ENCODE results near the gene SF1.

The SF1 gene

DNA sequence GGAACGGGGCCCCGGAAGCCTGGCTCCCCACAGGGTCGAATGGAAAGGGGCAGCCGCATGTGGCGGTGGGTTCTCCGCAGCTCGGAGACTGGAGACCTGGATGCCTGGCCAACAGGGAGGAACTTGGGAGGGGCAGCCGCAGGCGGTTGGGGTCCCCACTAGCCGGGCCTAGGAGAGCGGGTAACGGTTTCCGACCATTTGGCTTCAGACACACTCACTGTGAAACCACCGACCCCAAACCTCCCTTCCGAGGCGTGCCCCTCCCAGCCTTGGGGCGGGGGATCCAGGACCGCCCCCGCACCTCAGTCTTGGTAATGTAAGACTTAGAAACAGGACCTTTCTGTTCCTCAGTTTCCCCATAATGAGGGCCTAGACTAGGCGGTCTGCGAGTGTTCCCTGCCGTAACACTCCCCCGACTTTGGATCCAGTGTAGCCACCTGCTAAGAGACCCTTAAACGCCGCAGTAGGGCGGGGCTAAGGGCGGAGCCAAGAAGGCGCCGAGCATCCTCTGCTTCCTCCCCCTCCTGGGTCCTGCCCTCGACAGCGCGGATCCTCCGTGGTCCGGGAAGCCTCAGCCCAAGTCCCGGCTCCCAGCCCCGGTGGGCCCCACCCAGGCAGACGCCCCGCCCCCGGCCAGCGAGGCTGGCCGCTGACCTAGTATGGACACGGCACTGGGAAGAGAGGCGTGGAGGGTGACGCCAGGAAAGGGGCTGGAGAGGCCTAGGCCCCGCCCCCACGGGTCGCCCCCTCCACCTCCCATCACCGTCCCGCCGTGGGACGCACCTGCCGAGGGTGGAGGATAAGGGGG is 32.6 kb downstream of the SF1 start:
- DNase-seq (ENCODE audit: low read depth), result no peak

DNA sequence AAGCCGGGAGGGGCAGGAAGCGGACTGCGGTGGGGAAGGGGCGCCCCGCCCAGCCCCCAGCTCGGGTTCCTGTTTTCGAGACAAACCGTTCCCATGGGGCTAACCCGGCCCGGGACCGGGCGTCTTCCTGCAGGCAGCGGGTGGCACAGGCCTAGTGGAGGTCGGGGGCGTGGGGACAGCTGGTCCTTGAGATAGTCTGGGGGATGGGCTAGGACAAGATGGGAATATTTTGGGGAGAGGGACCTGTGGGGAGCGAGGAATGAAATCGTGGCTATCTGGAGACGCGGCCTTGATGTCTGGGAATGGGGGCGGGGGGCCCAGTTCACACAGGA is 33.2 kb downstream of the SF1 start:
- DNase-seq (ENCODE audit: low read depth), result no peak

DNA sequence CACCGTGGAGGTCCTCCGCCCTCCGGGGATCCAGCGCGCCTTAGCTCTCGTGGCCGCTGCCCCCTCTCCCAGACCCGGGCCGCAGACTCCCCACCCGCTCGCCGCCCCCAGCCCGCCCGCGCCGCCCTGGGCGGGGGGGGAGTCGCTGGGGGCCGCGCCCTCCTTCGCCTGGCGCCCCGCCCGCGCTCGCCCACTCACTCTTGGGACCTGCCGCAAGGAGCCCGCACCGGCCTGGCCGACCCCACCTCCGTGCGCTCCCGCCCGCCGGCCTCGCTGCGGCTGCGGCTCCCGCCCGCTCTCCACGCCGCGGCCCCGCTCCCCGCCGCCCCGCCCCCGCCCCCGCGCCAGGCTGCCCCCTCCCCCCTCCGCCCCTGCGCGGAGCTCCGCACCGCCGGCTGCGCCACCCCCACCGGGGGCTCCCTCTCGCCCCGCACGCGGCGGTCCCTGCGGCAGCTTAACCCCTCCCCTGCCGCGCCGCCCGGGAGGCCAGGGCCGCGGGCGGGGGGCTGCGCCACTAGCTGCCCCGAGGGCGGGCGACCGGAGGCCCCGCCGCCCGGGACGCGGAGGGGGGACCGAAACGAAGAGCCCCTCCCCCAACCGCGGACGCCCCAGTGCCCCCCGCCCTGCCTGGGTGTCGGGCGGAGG is 33.7 kb downstream of the SF1 start:
- no peak for DNase-seq (ENCODE audit: low read depth)

DNA sequence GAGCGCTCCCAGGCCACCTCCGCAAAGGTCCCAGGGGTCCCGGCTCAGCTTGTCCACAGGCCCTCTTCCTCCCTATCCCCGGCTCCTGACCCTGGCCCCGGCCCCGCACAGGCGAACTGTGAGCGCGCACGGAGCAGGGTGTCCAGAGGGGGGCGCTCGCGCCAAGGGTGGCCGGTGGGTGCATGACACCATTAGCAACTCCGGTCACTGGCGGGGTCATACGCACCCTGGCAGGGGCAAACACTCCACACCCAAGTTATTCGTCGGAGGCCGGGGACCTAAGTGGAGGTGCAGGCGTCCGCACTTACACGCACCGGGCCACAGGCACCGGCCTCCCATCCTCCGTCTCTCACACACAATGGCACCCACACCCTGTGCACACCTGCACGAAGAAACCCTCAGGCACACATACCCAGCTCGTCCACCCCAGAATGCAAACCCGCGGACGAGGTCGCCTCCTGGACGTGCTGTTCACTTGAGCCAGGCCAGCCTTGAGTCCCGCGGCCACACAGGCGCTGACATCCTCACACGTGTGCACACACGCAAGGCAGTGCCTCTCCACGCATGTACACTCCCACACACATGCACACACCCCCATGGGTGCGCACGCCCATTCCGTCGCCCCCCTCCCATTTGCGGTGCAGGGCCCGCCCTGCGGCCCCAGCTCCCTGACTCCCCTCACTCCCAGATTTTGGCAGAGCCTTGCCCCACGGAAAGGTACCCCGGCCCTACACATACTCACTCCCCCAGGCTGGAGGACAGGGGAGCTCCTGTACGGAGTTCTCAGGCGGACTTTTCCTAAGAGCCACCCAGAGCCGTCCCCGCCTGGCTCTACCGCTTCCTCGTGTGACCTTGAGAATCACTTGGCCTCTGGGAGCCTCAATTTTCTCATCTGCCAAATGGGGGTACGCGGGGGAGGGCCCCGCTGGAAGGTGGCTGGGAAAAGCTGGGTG is 34.5 kb downstream of the SF1 start, which contains the start of gene RASGRP2:
Gene RASGRP2 (minus strand): TSS at position 552 of the 953 bp plus-strand sequence. CDS start 1,276 bp downstream, outside the sequence.
- no peak for DNase-seq (ENCODE audit: low read depth)

DNA sequence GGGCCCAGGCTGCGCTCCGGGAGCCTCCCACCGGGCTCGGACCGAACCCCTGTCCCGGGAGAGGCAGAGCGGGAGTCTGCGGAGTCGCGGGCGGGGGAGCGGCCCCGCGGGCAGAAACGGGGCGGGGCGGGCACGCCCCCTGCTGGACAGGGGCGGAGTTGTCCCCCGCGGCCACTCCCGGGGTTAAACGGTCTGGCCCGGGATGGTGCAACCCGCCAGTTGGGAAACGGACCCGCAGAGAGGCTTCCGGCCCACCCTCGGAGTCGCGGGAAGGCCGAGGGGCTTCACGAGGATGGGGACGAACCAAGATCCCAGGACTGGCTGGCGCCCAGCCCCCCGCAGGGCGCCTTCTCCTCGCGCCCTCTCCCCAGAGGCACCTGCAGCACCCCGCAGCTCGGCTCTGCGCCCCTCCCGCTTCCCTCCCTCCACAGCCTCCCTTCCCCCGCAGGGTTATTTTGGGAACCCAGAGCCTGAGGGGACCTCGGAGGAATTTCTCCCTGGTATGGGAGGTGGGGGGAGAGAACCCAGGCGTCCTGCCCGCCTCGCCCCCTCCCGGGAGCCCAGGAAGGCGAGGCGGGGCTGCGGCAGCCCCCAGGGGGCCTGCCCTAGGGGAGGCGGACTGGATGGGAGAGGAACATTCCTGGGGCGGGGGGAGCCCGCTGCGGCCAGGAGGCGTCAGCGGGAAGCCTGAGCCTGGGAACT is 35.3 kb downstream of the SF1 start:
- DNase-seq (ENCODE audit: low read depth), result no peak

DNA sequence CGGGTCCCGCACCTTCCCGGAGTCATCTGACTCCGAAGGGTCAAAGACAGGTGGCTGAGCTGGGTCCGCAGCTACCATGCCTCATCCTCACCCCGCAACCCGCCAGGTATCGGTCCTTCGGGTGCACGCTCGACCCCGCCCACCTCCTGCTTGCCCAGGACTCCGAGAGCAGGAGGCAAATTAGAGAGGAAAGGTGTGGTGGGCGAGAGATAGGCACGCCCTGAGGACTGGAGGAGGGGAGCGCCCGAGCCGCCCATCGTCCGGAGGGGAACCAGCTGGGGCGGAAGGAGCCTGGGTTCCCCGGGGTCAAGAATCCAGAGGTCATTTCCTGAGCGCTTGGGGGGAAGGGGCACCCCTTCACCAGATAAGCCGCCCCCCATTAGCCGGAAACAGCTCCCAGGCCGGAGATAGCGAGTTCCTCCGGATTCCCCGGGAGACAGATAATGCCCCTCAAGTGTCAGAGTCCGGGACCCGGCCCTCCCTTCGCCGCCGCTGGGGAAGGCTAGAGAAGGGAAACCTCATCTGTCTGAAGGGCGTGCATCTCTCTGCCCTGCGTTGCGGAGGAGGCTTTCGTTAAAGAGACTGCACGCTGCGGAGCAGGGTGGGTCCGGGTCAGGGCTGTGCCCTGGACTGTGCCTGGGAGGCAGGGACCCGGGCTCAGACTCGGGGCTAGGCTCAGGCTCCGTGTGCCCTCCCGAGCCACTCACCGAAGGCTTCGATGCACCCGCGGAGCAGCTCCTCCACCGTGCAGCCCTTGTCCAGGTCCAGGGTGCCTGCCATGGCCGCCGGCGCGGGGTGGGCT is 36.1 kb downstream of the SF1 start:
- no peak for DNase-seq (ENCODE audit: low read depth)

DNA sequence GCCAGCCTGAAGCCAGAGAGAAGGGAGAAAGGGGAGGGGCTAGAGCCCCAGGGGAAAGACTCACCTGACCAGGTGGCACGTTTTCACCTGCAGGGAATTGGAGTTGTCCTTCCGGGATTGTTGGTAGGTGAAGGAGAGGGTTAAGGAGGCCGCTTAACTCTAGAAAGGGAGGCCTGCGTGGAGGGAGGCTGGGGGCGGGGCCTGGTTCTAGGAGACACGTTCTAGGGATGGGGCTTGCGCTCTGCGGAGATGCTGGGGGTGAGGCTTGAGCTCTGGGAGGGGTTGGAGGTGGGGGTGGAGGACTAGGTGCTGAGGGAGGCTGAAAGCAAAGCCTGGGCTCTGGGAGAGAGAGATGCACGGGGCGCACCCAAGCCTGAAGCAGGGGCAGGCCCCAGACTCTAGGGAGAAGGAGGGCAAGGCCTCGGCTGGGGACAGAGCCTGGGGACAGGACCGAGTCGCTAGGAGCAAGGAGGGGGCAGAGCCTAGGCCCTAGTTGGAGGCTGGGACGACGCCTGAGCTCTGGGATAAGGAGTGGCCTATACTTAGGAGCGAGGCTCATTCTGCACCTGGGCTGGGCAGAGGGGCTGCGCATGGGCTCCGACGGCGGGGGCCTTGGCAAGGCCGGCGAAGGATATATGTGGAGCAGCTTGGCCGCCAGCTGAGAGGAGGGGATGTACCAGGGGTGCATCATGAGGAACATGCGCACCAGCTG is 36.8 kb downstream of the SF1 start:
- DNase-seq (ENCODE audit: low read depth), result no peak

DNA sequence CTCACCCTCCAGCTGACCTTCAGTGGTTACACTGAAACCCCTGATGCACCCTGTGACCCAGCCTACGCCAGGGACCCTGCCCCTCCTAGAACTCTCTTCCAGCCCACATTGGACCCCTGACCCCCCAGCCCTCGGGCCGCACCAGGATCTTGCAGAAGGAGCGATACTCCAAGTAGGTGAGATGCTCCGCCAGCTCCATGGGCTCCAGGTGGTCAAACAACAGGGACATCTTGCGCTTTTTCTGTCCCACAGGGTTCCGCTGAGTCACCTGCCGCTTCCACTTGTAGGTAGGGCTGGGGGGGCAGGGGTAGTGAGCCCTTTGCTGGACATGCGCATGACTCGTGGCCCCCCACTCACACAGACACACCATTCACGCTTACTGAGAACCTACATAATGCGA is 38.5 kb downstream of the SF1 start:
- no peak for DNase-seq (ENCODE audit: low read depth)

DNA sequence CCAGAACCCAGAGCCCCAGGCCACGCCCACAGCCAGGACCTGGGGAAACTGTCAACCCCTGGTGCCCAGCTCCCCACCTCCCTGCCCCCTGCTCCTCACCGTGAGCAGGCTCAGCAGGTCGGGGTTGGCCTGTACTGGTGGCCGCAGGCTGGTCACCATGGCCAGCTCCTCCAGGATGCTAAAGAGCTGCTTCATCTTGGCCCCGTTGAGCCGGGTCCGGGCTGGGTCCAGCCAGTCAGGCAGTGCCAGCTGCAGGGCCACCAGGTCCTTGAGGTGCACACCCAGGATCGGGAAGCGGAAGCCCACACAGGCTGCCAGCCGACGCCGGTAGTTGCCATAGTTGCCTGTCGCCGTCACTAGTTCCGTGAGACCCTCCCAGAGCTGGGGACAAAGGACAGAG is 41.7 kb downstream of the SF1 start:
- no peak for DNase-seq (ENCODE audit: low read depth)

DNA sequence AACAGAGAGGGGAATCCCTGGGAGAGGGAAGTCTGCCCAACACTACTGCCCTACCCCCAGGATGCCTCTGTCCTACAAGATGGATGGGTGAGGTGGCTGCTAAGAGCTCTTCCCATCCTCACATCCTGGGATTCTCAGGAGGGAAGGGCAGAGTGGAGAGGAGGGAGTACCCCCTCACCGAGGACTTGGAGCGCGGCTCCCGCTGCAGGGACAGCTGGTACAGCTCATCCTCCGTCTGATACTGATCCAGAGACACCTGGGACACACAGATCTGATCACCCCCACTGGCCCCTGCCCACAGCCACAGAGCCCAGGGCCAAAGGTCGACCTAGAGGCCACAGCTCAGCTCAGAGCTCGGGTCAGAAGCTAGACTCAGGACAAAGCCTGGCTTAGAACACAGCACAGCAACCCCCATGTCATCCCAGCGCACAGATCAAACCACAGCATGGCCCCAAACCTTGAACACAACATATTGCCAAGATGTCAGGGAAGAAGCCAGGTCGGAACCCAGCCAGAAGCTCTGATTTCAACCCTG is 42.5 kb downstream of the SF1 start:
- no peak for DNase-seq (ENCODE audit: low read depth)

DNA sequence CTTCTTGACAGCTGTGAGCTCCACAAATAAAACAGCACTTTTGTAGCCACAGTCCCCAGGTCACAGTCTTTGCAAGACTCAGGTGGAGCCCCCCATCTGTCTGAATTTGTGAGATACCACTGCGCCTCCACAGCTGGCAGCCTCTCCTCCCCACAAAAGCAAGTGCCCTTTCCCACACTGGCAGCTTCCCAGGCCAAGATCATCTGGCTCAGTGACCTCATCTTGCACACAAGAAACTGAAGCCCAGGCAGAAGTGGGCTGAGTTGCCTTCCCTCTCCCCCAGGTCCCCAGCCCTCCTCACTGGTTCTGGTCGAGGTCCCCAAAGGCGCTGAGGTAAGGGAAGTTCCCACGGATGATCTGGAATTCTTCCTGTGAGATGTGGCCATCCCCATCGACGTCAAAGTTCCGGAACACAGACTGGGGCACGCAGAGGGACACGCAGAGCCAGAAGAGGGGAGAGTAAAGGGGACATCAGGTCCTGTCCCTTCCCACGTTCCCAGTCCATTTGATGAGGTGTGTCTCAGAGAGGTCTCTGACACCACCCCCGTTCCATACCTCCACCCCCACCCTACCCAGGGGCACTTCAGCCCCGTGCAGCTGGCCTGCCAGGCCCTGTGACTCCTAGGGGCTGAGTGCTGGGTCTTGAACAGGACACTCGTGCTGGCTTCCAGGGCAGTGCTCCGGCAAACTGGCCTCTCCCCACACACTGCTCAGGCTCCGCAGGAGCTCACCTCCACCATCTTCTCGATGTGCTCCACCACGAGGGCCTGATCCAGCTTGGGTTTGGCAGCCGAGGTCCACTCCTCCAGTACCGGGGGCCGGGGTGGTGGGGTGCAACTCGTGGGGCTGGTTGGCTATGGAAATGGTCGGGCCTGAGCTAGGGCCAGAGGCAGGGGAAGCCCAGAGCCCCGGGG is 43.3 kb downstream of the SF1 start:
- DNase-seq (ENCODE audit: low read depth), result no peak

DNA sequence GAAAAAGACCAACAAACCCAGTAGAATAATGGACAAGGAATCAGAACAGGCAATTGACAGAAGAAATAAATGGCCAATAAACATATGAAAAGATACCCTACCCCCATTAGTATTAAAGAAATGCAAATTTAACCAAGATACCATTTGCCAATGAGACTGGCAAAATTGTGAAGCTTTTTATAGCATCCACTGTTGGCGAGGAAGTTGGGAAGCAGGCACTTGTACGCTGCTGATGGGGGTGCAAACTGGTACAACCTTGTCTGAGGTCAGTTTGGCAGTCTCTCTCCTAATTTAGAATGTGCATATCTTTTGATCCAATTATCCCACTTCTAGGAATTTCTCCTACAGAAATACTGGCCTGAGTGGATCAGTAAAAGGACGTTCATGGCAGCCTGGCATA is 46.7 kb downstream of the SF1 start:
- no peak for DNase-seq (ENCODE audit: low read depth)

DNA sequence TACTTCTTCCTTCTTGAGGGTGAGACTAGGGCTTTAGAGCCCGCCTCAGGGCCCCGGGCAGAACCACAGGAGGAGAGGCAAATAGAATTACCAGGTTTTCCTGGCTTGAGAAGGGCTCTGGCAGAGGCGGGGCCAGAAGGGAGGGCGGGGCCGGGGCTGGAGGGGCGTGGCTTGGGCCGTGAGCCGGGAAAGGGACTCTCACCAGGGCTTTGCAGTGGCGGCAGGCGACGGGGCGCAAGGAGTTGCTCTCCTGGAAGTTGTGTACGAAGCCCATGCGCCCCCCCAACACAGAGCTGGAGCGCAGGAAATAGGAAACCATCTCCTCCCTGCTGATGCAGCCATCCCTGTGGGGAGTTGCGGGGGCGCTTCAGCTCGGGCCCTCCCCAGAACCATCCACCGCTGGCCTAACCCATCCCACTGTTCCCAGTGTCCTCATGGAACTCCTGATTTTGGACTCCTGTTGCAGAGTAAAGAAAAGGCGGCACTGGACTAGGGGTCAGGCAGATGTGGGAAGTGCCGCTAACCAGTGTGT is 48.4 kb downstream of the SF1 start:
- DNase-seq (ENCODE audit: low read depth), result no peak

DNA sequence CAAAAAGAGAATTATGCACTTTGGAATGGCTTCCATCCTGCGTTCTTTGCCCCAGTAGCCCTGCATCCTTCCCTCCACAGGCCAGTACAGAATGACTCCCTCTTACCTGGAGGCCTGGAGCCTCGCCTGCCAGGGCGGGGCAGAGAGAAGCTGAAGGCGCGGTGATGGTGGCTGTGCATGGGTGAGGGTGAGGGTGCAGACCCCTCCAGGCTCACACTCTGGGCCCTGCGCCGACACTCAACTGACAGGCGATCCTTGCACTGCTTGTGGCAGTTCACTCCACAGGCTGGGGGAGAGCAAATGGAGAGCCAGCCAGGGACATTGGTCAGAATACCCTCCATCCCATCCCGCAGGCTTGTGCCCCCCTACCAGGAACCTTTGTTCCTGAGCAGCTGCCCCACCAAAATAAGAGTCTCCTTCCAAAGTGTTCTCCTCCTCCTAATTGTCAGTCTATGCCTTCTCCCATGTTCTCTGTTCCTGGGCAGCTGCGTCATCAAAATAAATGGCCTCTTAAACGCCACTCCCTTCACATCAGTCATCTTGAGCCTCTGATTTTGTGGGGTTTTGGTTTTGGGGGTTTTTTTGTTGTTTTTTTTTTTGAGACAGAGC is 49.5 kb downstream of the SF1 start:
- DNase-seq (ENCODE audit: low read depth), result no peak

DNA sequence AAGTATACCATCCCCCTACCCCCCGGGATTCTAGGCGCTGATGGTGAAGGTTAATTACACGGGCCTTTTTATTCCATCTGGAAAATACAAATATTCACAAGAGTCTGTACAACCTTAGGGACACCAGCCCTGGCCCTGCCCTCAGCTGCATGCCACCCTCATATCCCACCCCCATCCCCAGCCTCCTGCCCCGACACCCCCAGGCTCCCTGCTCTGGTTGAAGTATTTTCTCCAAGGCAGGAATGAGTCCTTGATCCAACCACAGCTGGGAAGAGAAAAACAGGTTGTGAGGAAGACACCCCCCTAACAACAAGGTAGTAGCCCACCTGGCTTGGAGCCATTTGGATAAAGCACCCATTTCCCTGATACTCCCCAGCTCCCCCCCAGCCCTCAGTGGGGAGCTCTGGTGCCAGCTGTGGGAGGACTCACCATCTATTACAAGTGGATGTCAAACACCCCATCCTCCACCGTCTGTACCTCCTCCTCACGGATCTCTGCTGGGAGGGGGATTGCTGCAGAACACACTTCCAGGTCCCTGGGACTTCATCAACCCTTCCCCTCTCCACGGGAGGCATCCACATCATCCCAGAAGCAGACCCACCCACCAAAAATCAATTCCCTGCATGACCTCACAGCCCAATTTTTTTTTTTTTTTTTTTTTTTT is 51.3 kb downstream of the SF1 start:
- DNase-seq (ENCODE audit: low read depth), result no peak

DNA sequence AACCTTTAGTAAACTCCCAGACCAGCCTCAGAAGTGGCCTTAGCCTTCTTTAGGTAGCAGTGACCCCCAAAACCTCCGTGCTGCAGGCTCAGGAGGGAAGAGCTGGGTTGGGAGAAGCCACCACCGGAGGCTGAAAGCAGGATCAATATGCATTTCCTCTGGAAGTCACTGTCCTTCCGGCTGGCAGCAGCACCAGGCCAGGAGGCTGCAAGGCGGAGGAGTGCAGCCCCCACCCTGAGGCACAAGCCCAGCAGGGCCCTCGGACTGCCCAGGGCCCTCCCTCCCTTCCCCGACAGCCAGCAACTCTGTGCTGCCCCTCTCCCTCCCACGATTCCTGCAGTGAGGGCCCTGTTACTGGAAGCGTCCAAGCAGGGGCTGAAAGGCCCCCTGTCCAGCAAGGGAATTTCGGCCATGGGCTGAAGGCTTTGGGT is 52.1 kb downstream of the SF1 start:
- DNase-seq (ENCODE audit: low read depth), result no peak

DNA sequence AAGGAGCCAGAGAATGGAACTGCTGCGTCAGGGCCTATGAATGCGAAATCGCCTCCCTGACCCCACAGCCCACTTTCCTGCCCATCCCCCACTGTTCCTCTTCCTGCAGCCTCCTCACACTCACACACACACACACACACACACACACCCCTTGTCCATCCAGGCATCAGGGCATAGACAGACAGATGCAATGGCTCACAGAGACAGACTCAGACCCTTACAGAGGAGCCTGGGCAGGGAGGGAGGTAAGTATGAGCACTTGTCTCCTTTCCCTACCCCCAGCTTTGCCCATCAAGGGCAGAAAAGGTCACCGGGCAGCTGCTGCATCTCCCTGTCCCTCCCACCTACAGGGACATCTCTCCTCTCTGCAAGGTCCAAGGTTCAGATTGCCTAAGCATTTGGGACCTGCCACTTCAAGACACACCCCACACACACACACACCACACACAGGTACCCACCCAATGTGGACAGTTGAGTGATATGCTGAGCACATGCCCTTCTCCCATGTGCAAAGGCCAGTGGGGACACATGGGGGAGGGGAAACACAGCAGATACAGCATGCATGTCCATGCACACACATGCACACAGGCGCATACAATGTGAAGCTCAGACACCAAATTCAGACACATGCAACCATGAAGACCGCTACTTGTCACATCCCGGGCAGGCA is 53.3 kb downstream of the SF1 start:
- DNase-seq (ENCODE audit: low read depth), result no peak

Measured in GM04504 (cell line).